Measurements from ENCODE around the gene ZFYVE9. TPM values are rescaled to one million over a fixed set of nuclear protein-coding genes. Genes with fewer than 3 reads are reported as not detected.

ZFYVE9 gene
- total and polyA plus RNA-seq, 5 experiments from 2014 or later = 1.5 to 14.7 (median 4.3) TPM

GRCh38 chr1:52239708-52240001, 97.8 kb downstream of the ZFYVE9 start:
- H3K27me3 Mint-ChIP-seq = peaks cover 0 to 9% (median 0%) of the 10 kb centered on the region in 5 donors
- DNase-seq = no peak
- H3K4me1 Mint-ChIP-seq = peaks cover 0 to 15% (median 8%) of the 10 kb centered on the region in 4 donors
- H3K27ac Mint-ChIP-seq = no peak overlapping the region
- no peak for ATAC-seq
- POLR2A ChIA-PET = no interaction called here
- H3K36me3 Mint-ChIP-seq = peaks cover 0 to 26% (median 15%) of the 10 kb centered on the region in 3 donors
- H3K4me3 Mint-ChIP-seq = no peak overlapping the region
- H3K9me3 Mint-ChIP-seq = no peaks in the 10 kb centered on the region

GRCh38 chr1:52240592-52241210, 98.8 kb downstream of the ZFYVE9 start:
- DNase-seq (no peak), ATAC-seq (no peak)
- H3K9me3 Mint-ChIP-seq = no peaks in the 10 kb centered on the region
- H3K27ac Mint-ChIP-seq = no peak overlapping the region
- H3K4me3 Mint-ChIP-seq = no peak overlapping the region
- POLR2A ChIA-PET = no interaction called here
- peaks cover 0 to 7% (median 0%) of the 10 kb centered on the region in 5 donors for H3K27me3 Mint-ChIP-seq
- peaks cover 0 to 15% (median 8%) of the 10 kb centered on the region in 4 donors for H3K4me1 Mint-ChIP-seq
- peaks cover 0 to 28% (median 19%) of the 10 kb centered on the region in 3 donors for H3K36me3 Mint-ChIP-seq

GRCh38 chr1:52243221-52243987, 101.5 kb downstream of the ZFYVE9 start:
- ATAC-seq (no peak), DNase-seq (no peak)
- H3K36me3 Mint-ChIP-seq = peaks cover 0 to 12% (median 9%) of the 10 kb centered on the region in 3 donors
- H3K9me3 Mint-ChIP-seq = no peaks in the 10 kb centered on the region
- peaks cover 0 to 15% (median 7%) of the 10 kb centered on the region in 4 donors for H3K4me1 Mint-ChIP-seq
- POLR2A ChIA-PET = no interaction called here
- H3K4me3 Mint-ChIP-seq = no peak overlapping the region
- no peak overlapping the region for H3K27ac Mint-ChIP-seq
- H3K27me3 Mint-ChIP-seq = peaks cover 0 to 4% (median 0%) of the 10 kb centered on the region in 5 donors

GRCh38 chr1:52249831-52250230, 107.9 kb downstream of the ZFYVE9 start:
- POLR2A ChIA-PET = no interaction called here
- H3K9me3 Mint-ChIP-seq = peaks cover 0 to 2% (median 0%) of the 10 kb centered on the region in 9 donors
- H3K4me3 Mint-ChIP-seq = no peak overlapping the region
- H3K27me3 Mint-ChIP-seq = peaks cover 0 to 19% (median 0%) of the 10 kb centered on the region in 5 donors
- H3K27ac Mint-ChIP-seq = no peak overlapping the region
- H3K36me3 Mint-ChIP-seq = peaks cover 0 to 23% (median 18%) of the 10 kb centered on the region in 3 donors
- DNase-seq (no peak), ATAC-seq (no peak)
- peaks cover 0 to 12% (median 6%) of the 10 kb centered on the region in 4 donors for H3K4me1 Mint-ChIP-seq

GRCh38 chr1:52253421-52253820, 111.5 kb downstream of the ZFYVE9 start:
- peaks cover 0 to 20% (median 0%) of the 10 kb centered on the region in 5 donors for H3K27me3 Mint-ChIP-seq
- POLR2A ChIA-PET = no interaction called here
- H3K36me3 Mint-ChIP-seq = peaks cover 0 to 18% (median 12%) of the 10 kb centered on the region in 3 donors
- no peak overlapping the region for H3K27ac Mint-ChIP-seq
- H3K4me1 Mint-ChIP-seq = peaks cover 0 to 12% (median 7%) of the 10 kb centered on the region in 4 donors
- H3K9me3 Mint-ChIP-seq = peaks cover 0 to 2% (median 0%) of the 10 kb centered on the region in 9 donors
- no peak for DNase-seq
- ATAC-seq = no peak
- no peak overlapping the region for H3K4me3 Mint-ChIP-seq

- H3K9me3 Mint-ChIP-seq = no peaks in the 10 kb centered on the region
- POLR2A ChIA-PET = no interaction called here
These were observed 118.0 kb downstream of the ZFYVE9 start for GRCh38 chr1:52259886-52260285.

GRCh38 chr1:52263153-52263910, 121.4 kb downstream of the ZFYVE9 start:
- POLR2A ChIA-PET = no interaction called here
- H3K4me3 Mint-ChIP-seq = no peak overlapping the region
- no peaks in the 10 kb centered on the region for H3K9me3 Mint-ChIP-seq
- peaks cover 0 to 4% (median 0%) of the 10 kb centered on the region in 4 donors for H3K4me1 Mint-ChIP-seq
- peaks cover 0 to 22% (median 9%) of the 10 kb centered on the region in 3 donors for H3K36me3 Mint-ChIP-seq
- no peak overlapping the region for H3K27ac Mint-ChIP-seq
- peaks cover 0 to 17% (median 0%) of the 10 kb centered on the region in 5 donors for H3K27me3 Mint-ChIP-seq
- ATAC-seq (no peak), DNase-seq (no peak)

More at GRCh38 chr1:52259886-52260285, 118.0 kb downstream of the ZFYVE9 start:
- peaks cover 0 to 15% (median 0%) of the 10 kb centered on the region in 5 donors for H3K27me3 Mint-ChIP-seq
- peaks cover 0 to 4% (median 2%) of the 10 kb centered on the region in 3 donors for H3K36me3 Mint-ChIP-seq
- ATAC-seq = no peak
- DNase-seq = no peak
- no peak overlapping the region for H3K27ac Mint-ChIP-seq
- H3K4me3 Mint-ChIP-seq = no peak overlapping the region
- peaks cover 0 to 5% (median 0%) of the 10 kb centered on the region in 4 donors for H3K4me1 Mint-ChIP-seq

GRCh38 chr1:52264530-52265115, 122.7 kb downstream of the ZFYVE9 start:
- Mint-ChIP-seq H3K4me3 (no peak overlapping the region), H3K4me1 (peaks cover 0 to 2% (median 0%) of the 10 kb centered on the region in 4 donors), H3K27ac (peak overlapping the region in 1 of 10 donors; percentile 37), H3K36me3 (peaks cover under 1 to 33% (median 19%) of the 10 kb centered on the region in 3 donors), H3K9me3 (no peaks in the 10 kb centered on the region), H3K27me3 (peaks cover 0 to 14% (median 0%) of the 10 kb centered on the region in 5 donors)
- ATAC-seq (no peak), DNase-seq (no peak)
- POLR2A ChIA-PET = no interaction called here

GRCh38 chr1:52266507-52266906, 124.6 kb downstream of the ZFYVE9 start:
- Mint-ChIP-seq H3K9me3 (no peaks in the 10 kb centered on the region), H3K4me1 (peaks cover 0 to 2% (median 0%) of the 10 kb centered on the region in 4 donors), H3K36me3 (peaks cover 5 to 46% (median 22%) of the 10 kb centered on the region in 3 donors), H3K27me3 (peaks cover 0 to 11% (median 0%) of the 10 kb centered on the region in 5 donors), H3K27ac (no peak overlapping the region), H3K4me3 (no peak overlapping the region)
- ATAC-seq (no peak), DNase-seq (no peak)
- POLR2A ChIA-PET = no interaction called here

- DNase-seq (no peak), ATAC-seq (no peak)
These were observed 126.5 kb downstream of the ZFYVE9 start for GRCh38 chr1:52268372-52268771.

GRCh38 chr1:52281518-52281917, 139.6 kb downstream of the ZFYVE9 start:
- Mint-ChIP-seq H3K4me1 (no peaks in the 10 kb centered on the region), H3K27ac (no peak overlapping the region), H3K27me3 (no peaks in the 10 kb centered on the region), H3K9me3 (no peaks in the 10 kb centered on the region), H3K4me3 (no peak overlapping the region), H3K36me3 (peaks cover 3 to 55% (median 14%) of the 10 kb centered on the region in 3 donors)
- ATAC-seq (no peak), DNase-seq (no peak)
- POLR2A ChIA-PET = no interaction called here

More at GRCh38 chr1:52268372-52268771, 126.5 kb downstream of the ZFYVE9 start:
- Mint-ChIP-seq H3K4me3 (no peak overlapping the region), H3K36me3 (peaks cover 5 to 53% (median 27%) of the 10 kb centered on the region in 3 donors), H3K27me3 (peaks cover 0 to 11% (median 0%) of the 10 kb centered on the region in 5 donors), H3K4me1 (peaks cover 0 to 2% (median 0%) of the 10 kb centered on the region in 4 donors), H3K27ac (no peak overlapping the region), H3K9me3 (no peaks in the 10 kb centered on the region)
- POLR2A ChIA-PET = no interaction called here

- Mint-ChIP-seq H3K27me3 (no peaks in the 10 kb centered on the region), H3K9me3 (no peaks in the 10 kb centered on the region), H3K27ac (no peak overlapping the region), H3K4me1 (no peaks in the 10 kb centered on the region), H3K36me3 (peaks cover 3 to 28% (median 13%) of the 10 kb centered on the region in 3 donors), H3K4me3 (no peak overlapping the region)
- no peak for ATAC-seq
- no peak for DNase-seq
- POLR2A ChIA-PET = no interaction called here
These were observed 146.4 kb downstream of the ZFYVE9 start for GRCh38 chr1:52288286-52288685.
